Measurements from ENCODE around the gene FAM83E.

Gene FAM83E

GRCh38 chr19:48614436-48615230 is at the start of gene FAM83E:
Gene FAM83E (minus strand): TSS chr19:48615076. CDS start chr19:48613372, 1,704 bp downstream.
- TF ChIP-seq CTCF (IDR thresholded peaks at IDR 0.05), result no peak
- DNase-seq (ENCODE audit: low spot score), result no peak
- Histone ChIP-seq H3K27ac (no peak within 1 kb of the TSS), H3K4me3 (no peak within 1 kb of the TSS)

DNA sequence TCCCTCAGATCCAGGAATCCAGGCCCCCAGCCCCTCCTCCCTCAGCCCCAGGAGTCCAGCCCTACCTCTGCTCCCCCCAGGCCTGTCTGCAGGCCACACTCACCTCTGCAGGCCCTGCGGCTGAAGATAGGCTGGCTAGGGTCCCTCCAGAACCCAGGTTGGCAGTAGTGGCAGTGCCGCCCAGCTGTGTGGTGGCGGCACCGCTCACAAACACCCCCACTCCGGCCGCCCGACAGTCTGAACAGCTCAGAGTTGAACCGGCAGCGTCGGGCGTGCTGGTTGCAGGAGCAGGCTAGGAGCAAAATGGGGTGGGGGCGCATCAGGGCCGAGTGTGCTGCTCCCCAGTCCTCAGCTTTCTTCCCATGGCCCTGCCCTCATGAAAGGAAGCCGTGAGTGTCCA is 49.6 kb upstream of the FAM83E start:
- DNase-seq (ENCODE audit: low spot score), result no peak
- H3K27ac ChIP-seq, result no peak overlapping the region
- TF ChIP-seq CTCF (IDR thresholded peaks at IDR 0.05), result no peak
- no peak overlapping the region for H3K4me3 ChIP-seq

GRCh38 chr19:48663667-48664066 is 48.8 kb upstream of the FAM83E start:
- DNase-seq (ENCODE audit: low spot score), result no peak
- H3K27ac ChIP-seq, result no peak overlapping the region
- no peak overlapping the region for H3K4me3 ChIP-seq
- no peak for TF ChIP-seq CTCF (IDR thresholded peaks at IDR 0.05)

DNA sequence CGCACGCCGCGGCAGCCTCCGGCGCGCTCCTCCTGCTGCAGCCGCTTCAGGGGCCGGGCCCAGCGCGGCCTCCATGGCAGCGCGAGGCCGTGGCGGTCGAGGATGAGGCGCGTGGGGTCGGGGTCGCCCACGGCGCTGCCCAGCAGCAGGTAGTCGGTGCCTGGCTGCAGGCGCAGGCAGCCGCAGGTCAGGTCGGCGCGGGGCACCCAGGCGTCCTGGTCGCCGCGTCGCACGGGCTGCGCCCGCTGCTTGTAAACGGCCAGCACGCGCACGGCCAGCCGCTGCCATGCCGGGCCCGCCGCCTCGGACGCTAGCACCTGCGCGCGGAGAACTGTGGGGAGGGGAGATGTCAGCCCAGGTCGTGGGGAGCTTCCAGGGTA is 46.8 kb upstream of the FAM83E start:
- no peak for TF ChIP-seq CTCF (IDR thresholded peaks at IDR 0.05)
- no peak for DNase-seq (ENCODE audit: low spot score)
- no peak overlapping the region for H3K4me3 ChIP-seq
- H3K27ac ChIP-seq, result no peak overlapping the region

- DNase-seq (ENCODE audit: low spot score), result peak; percentile 88
- TF ChIP-seq CTCF (IDR thresholded peaks at IDR 0.05), result no peak
- peak overlapping the region in 1 of 2 donors; percentile 46 for H3K27ac ChIP-seq
- no peak overlapping the region for H3K4me3 ChIP-seq
Observed at GRCh38 chr19:48660852-48661710, 46.2 kb upstream of the FAM83E start.

DNA sequence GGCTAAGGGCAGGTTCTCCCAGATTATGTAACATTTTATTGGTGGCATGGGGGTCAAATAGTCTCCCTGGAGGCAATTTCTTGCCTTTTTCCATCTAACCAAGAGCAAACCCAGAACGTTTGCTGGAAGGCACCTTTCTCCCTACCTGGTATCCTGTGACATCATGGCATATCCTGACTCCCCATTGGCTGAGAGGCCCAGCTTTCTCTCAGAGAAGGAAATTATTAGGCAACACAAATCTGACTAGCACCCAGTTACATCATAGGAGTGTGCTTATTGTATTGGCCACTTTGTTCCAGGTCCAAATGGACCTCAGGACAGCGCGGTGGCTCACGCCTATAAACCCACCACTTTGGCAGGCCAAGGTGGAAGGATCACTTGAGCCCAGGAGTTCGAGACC is 44.9 kb upstream of the FAM83E start:
- no peak overlapping the region for H3K4me3 ChIP-seq
- DNase-seq (ENCODE audit: low spot score), result no peak
- H3K27ac ChIP-seq, result no peak overlapping the region

More for the DNA sequence above, 44.9 kb upstream of the FAM83E start:
- TF ChIP-seq CTCF (IDR thresholded peaks at IDR 0.05), result no peak

Measured in coronary artery (tissue), 2 donors.